ENCODE measurements around the gene NCCRP1.

The NCCRP1 gene

DNA sequence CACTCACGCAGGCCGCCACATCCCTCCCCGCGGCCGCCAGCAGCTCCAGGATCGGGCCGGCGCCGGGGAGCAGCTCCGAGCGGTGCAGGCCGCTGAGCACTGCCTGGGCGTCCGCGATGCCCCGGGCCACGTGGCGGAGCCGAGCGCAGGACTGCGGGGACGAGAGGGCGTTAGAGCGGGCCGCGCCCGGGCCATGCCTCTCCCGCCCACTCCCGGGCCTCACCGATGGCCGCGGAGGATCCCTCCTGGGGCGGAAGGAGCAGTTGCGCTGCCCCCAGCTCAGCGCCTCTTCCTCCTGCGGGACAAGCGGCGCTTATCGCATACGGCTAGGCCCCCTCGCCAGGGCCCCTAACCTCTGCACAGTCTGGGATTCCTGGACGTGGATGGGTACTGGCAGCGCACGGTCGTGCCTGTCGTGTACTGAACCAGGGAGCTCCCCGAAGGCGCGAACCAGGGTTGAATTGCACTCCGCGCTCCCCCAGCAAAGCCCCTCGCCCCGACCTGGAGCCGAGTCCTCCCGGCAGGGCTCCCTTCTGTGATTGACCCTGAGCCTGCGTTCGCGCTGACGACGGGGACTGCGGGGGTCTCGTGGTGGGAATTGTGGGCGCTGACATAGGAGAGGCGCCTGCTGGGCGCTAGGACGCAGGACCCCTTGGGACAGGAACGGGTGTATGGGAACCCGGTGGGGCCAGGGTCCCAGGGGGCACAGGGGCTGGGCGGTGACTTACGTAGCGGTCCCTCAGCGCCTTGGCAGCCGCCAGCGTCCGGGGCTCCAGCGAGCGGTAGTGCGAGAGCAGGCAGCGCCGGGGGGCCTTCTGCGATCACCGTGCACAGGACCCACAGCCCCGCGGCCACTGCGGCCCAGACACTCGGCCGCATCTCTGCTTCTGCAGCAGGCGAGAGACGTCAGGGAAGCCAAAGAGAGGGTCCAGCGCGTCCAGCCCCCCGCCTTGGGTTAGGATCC lies 51.2 kb downstream of the NCCRP1 start:
- no peak for DNase-seq

DNA sequence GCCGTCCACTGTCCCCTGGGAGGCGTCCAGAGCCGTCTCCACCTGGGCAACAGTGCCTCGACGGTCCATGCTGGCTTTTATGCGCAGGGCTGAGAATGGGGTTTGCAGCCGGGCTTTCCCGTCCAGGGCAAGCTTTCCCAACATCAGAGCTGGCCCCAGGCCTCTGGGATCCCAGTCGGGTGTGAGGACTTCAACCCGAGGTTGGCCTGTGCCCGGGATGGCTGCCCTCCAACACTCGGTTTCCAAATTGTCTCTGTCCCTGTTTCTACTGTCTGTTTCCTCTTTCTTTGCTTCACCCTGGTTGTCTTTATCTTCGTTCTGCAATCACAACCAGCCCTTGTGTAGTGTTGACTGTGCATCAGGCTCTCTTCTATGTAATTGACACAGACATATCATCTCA lies 52.0 kb downstream of the NCCRP1 start, which contains the start of gene IFNL4:
Gene IFNL4, minus strand, starts transcription at position 51 of the 400 bp plus-strand sequence.
- no peak for DNase-seq

DNA sequence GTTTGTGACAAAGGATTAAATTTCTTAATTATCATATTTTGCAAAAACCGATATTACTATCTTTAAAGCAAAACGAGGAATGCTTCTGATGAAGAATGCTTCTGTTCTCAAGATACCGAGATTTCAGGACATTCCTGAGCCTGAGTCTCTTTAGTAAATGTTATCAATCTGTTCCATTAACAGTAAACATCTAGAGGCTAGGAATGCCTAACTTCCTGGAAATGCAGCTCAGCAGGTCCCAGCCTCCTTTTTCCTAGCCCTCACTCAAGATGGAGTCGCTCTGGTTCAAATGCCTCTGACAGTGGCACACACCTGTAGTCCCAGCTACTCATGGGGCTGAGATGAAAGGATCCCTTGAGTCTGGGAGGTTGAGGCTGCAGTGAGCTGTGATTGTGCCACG lies 54.3 kb downstream of the NCCRP1 start:
- no peak for DNase-seq
